ENCODE measurements around the gene ZSWIM9.

ZSWIM9 gene

GRCh38 chr19:48176226-48176625 lies 5.7 kb downstream of the ZSWIM9 start:
- DNase-seq: no peak

- DNase-seq: no peak
These were observed 11.0 kb downstream of the ZSWIM9 start for GRCh38 chr19:48181505-48181904.

GRCh38 chr19:48182434-48182833 lies 12.0 kb downstream of the ZSWIM9 start:
- DNase-seq: no peak

- no peak for DNase-seq
These were observed 12.9 kb downstream of the ZSWIM9 start for GRCh38 chr19:48183356-48183755.

GRCh38 chr19:48186015-48186414 lies 15.5 kb downstream of the ZSWIM9 start:
- no peak for DNase-seq

GRCh38 chr19:48186541-48186991 lies 16.1 kb downstream of the ZSWIM9 start:
- DNase-seq: no peak

- no peak for DNase-seq
These were observed 19.9 kb downstream of the ZSWIM9 start for GRCh38 chr19:48190288-48190884.

- DNase-seq: no peak
These were observed 20.4 kb downstream of the ZSWIM9 start for GRCh38 chr19:48190885-48191284.

- DNase-seq: no peak
These were observed 22.3 kb downstream of the ZSWIM9 start for GRCh38 chr19:48192750-48193149.

GRCh38 chr19:48194041-48194843 lies 23.8 kb downstream of the ZSWIM9 start:
- DNase-seq: no peak

- no peak for DNase-seq
These were observed 24.7 kb downstream of the ZSWIM9 start for GRCh38 chr19:48194844-48195830.

GRCh38 chr19:48196321-48196763 lies 25.9 kb downstream of the ZSWIM9 start:
- DNase-seq: no peak

- DNase-seq: no peak
These were observed 26.6 kb downstream of the ZSWIM9 start for GRCh38 chr19:48196933-48197665.

GRCh38 chr19:48203222-48203793 lies 32.8 kb downstream of the ZSWIM9 start:
- peak; percentile 9 for DNase-seq

GRCh38 chr19:48203794-48204628 lies 33.5 kb downstream of the ZSWIM9 start:
- peak; percentile 99 for DNase-seq

GRCh38 chr19:48206397-48207093 lies 36.1 kb downstream of the ZSWIM9 start:
- no peak for DNase-seq

- DNase-seq: no peak
These were observed 39.5 kb downstream of the ZSWIM9 start for GRCh38 chr19:48210005-48210404.

GRCh38 chr19:48213959-48214358 lies 43.5 kb downstream of the ZSWIM9 start:
- no peak for DNase-seq

- no peak for DNase-seq
These were observed 46.5 kb downstream of the ZSWIM9 start for GRCh38 chr19:48216933-48217332.

- DNase-seq: no peak
These were observed 48.5 kb downstream of the ZSWIM9 start for GRCh38 chr19:48218997-48219396.

Measured in DMS153 (cell line).